Breast epithelium (tissue), 3 donors: Measurements from ENCODE around the gene CBR3.

ENCODE experiments used
- CTCF ChIP-seq, 3 donors: fragments of 450-650 bp; IDR thresholded peaks; one replicate each; pipeline ENCODE4 v1.5.1; 2016 to 2017; ENCODE audit warnings: antibody characterized with exemption in 3 of 3, mild to moderate bottlenecking in 3 of 3, moderate library complexity in 3 of 3
- POLR2AphosphoS5 ChIP-seq, 3 donors: sonication (generic); formaldehyde crosslinking; IDR thresholded peaks; one replicate each; pipeline ENCODE4 v1.6.1; 2017; ENCODE audit warnings: antibody characterized with exemption in 3 of 3

GRCh38 chr21:36097427-36098181, 37.3 kb upstream of the CBR3 start:
- TF ChIP-seq CTCF (IDR thresholded peaks at IDR 0.05): no peak
- TF ChIP-seq POLR2AphosphoS5 (IDR thresholded peaks at IDR 0.05): no peak
